Measurements from ENCODE around the gene NRXN3. TPM values are rescaled to one million over a fixed set of nuclear protein-coding genes. Genes with fewer than 3 reads are reported as not detected.

Gene NRXN3
- total and polyA plus RNA-seq, 2 of the 4 experiments (the other 2 are of a cell fraction): 4.8 to 25.1 TPM

GRCh38 chr14:79758985-79759384 is 1588.8 kb downstream of the NRXN3 start:
- CTCF ChIA-PET: no interaction called here
- no peak overlapping the region for H2AFZ ChIP-seq (replicated peaks; ENCODE audit: low read length, poor library complexity)
- no peak overlapping the region for H3K4me3 ChIP-seq (ENCODE audit: insufficient read depth, low read depth, low read length)
- H3K23ac ChIP-seq (ENCODE audit: low read depth, low read length): no peak overlapping the region
- H3K4ac ChIP-seq (ENCODE audit: low read depth, low read length): no peak overlapping the region
- H2AK9ac ChIP-seq (replicated peaks; ENCODE audit: low read depth, low read length, poor library complexity): no peak overlapping the region
- H4K8ac ChIP-seq (ENCODE audit: low read depth in 2 of 2, low read length in 2 of 2): no peak overlapping the region
- no peak overlapping the region for H2BK15ac ChIP-seq (ENCODE audit: low read depth, low read length)
- H3K79me1 ChIP-seq (ENCODE audit: low read depth in 1 of 2, low read length in 2 of 2): no peaks in the 10 kb centered on the region
- TF ChIP-seq BHLHE40 (IDR thresholded peaks at IDR 0.05; ENCODE audit: low read depth, low read length): no peak
- no peak for TF ChIP-seq MAZ (IDR thresholded peaks at IDR 0.05; ENCODE audit: borderline replicate concordance, low read depth, low read length)
- no peak for TF ChIP-seq MXI1 (IDR thresholded peaks at IDR 0.05; ENCODE audit: borderline replicate concordance, low read depth, low read length)
- TF ChIP-seq FOS (IDR thresholded peaks at IDR 0.05; ENCODE audit: low read depth, low read length): no peak
- TF ChIP-seq POLR2A (IDR thresholded peaks at IDR 0.05; ENCODE audit: low read depth, low read length): no peak
- no peak for TF ChIP-seq NFE2L2 (IDR thresholded peaks at IDR 0.05; ENCODE audit: low read depth, low read length)
- no peak for TF ChIP-seq CHD1 (IDR thresholded peaks at IDR 0.05; ENCODE audit: low read depth, low read length)
- no peak for TF ChIP-seq CTCF (conservative IDR thresholded peaks at IDR 0.05; ENCODE audit: low read depth, low read length)
- TF ChIP-seq CEBPB (IDR thresholded peaks at IDR 0.05; ENCODE audit: low read depth, low read length): no peak
- TF ChIP-seq SMC3 (IDR thresholded peaks at IDR 0.05; ENCODE audit: low read depth, low read length): no peak
- TF ChIP-seq RAD21 (IDR thresholded peaks at IDR 0.05; ENCODE audit: low read length): no peak
- TF ChIP-seq ELK1 (IDR thresholded peaks at IDR 0.05; ENCODE audit: borderline replicate concordance, low read depth, low read length): no peak
- no peak for TF ChIP-seq RFX5 (IDR thresholded peaks at IDR 0.05; ENCODE audit: low read depth, low read length)
- TF ChIP-seq USF2 (IDR thresholded peaks at IDR 0.05; ENCODE audit: low read depth, low read length): no peak
- no peak for TF ChIP-seq RCOR1 (IDR thresholded peaks at IDR 0.05; ENCODE audit: insufficient replicate concordance, low read length)
- no peak for TF ChIP-seq MAFK (IDR thresholded peaks at IDR 0.05; ENCODE audit: low read depth, low read length)
- no peak overlapping the region for H4K5ac ChIP-seq (ENCODE audit: low read depth, low read length)
- no peak overlapping the region for H3K56ac ChIP-seq (ENCODE audit: extremely low read depth, insufficient read depth, low read length)
- H3K9me1 ChIP-seq (ENCODE audit: insufficient read depth, low read length): no peaks in the 10 kb centered on the region
- POLR2A ChIA-PET (ENCODE audit: unreplicated experiment): no interaction called here
- no peak overlapping the region for H2BK5ac ChIP-seq (ENCODE audit: low read depth, low read length, poor library complexity, severe bottlenecking)
- no peak overlapping the region for H4K91ac ChIP-seq (ENCODE audit: insufficient read depth, low read depth, low read length)
- intact Hi-C loops (cut with micrococcal nuclease): no loop called here
- H3K27me3 ChIP-seq (ENCODE audit: control insufficient read depth, insufficient read depth, low read length): no peaks in the 10 kb centered on the region
- no peaks in the 10 kb centered on the region for H4K20me1 ChIP-seq (ENCODE audit: insufficient read depth, low read length)
- DNase-seq (no peak), ATAC-seq (ENCODE audit: low read depth) (no peak)
- H3K9me3 ChIP-seq (ENCODE audit: control insufficient read depth, insufficient read depth, low read length): no peaks in the 10 kb centered on the region
- H3K18ac ChIP-seq (ENCODE audit: low read depth, low read length): no peak overlapping the region
- no peak overlapping the region for H2AK5ac ChIP-seq (ENCODE audit: low read depth, low read length)
- no peak overlapping the region for H3K4me2 ChIP-seq (ENCODE audit: low read depth, low read length)
- dilution Hi-C loops (cut with HindIII; ENCODE audit: low sequenced_read_pairs, unreplicated experiment): no loop called here
- no peak overlapping the region for H3K9ac ChIP-seq (ENCODE audit: low read depth, low read length)
- no TSS peak for BruUV-seq (replicated peaks)
- no peaks in the 10 kb centered on the region for H3K4me1 ChIP-seq (ENCODE audit: control insufficient read depth, insufficient read depth, low read length)
- H3K36me3 ChIP-seq (ENCODE audit: control insufficient read depth, insufficient read depth, low read length): no peaks in the 10 kb centered on the region
- H2BK120ac ChIP-seq (ENCODE audit: low read depth, low read length): no peak overlapping the region
- no peak overlapping the region for H3K14ac ChIP-seq (replicated peaks; ENCODE audit: low read depth, low read length)
- no peak overlapping the region for H2BK20ac ChIP-seq (ENCODE audit: low read depth, low read length)
- in situ Hi-C loops (cut with MboI; ENCODE audit: low sequenced_read_pairs): no loop called here
- H3K27ac ChIP-seq (ENCODE audit: insufficient read depth, low read length): no peak overlapping the region

Measured in IMR-90 (cell line).